Camera-type eye (tissue), 1 donor: ENCODE results near the gene MEST. TPM values are rescaled to one million over a fixed set of nuclear protein-coding genes. Genes with fewer than 3 reads are reported as not detected.

Experiments used
- total RNA-seq: library from RNA; depleted of rRNA; stranded (reverse); fragments of >200 nt; gene quantifications from one replicate; pipeline ENCODE4 v1.2.3, GENCODE V29; 2014

Gene MEST, protein sequence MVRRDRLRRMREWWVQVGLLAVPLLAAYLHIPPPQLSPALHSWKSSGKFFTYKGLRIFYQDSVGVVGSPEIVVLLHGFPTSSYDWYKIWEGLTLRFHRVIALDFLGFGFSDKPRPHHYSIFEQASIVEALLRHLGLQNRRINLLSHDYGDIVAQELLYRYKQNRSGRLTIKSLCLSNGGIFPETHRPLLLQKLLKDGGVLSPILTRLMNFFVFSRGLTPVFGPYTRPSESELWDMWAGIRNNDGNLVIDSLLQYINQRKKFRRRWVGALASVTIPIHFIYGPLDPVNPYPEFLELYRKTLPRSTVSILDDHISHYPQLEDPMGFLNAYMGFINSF
- 337 TPM for total RNA-seq

DNA sequence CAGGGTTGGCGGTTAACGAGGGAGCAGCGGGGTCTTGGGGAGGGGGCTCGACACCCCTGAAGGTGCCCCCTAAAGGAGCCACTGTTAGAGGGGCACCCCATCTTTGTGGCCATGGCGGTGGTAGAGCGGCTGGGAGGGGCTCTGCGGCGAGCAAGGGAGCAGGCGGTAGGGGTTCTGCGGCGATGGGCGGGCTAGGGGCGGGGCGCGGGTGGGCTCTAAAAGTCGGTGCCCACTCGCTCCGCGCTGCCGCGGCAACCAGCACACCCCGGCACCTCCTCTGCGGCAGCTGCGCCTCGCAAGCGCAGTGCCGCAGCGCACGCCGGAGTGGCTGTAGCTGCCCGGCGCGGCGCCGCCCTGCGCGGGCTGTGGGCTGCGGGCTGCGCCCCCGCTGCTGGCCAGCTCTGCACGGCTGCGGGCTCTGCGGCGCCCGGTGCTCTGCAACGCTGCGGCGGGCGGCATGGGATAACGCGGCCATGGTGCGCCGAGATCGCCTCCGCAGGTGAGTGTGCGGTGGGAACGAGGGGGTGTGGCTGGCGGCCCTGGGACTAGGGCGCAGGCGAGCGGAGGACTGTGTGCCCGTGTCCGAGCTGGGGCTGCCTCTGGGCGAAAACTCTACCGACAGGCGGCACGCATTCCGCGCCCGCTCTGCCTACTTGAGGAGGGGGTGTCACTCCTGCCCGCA, at the start of gene MEST:
MEST (plus strand) TSS at position 245 of the 682 bp plus-strand sequence; CDS start at position 474, 229 bp downstream.

Other genes starting within 250 kb of the MEST start
- gene CPA2, start 225.2 kb upstream of the MEST start, total RNA-seq = not detected
- 3.6 TPM for gene CPA4, start 198.9 kb upstream of the MEST start, total RNA-seq
- gene CPA5, start 147.3 kb upstream of the MEST start, total RNA-seq = 0.55 TPM
- 0.66 TPM for gene CPA1, start 111.6 kb upstream of the MEST start, total RNA-seq
- gene CEP41, start 51.1 kb upstream of the MEST start, total RNA-seq = 28.8 TPM
- 48.4 TPM for gene COPG2, start 176.7 kb downstream of the MEST start, total RNA-seq
- gene TSGA13, start 194.5 kb downstream of the MEST start, total RNA-seq = not detected
- 0.16 TPM for gene KLF14, start 242.1 kb downstream of the MEST start, total RNA-seq